K562 (cell line): ENCODE data around the gene PRSS8. TPM values are rescaled to one million over a fixed set of nuclear protein-coding genes. Genes with fewer than 3 reads are reported as not detected.

Source experiments
- AFF4 ChIP-seq: sonication (generic); formaldehyde crosslinking; IDR thresholded peaks from 2 replicates; pipeline ENCODE4 v1.8.0; 2023; ENCODE audit warnings: mild to moderate bottlenecking, missing genetic modification reagents
- E2F8 ChIP-seq: fragments of 450-650 bp; IDR thresholded peaks from 2 replicates; pipeline ENCODE4 v1.7.1; 2018; ENCODE audit warnings: mild to moderate bottlenecking, low read depth; ENCODE audit not compliant: partially characterized antibody
- FOSL1 ChIP-seq: fragments of 200-800 bp; sonication (Bioruptor generic); conservative IDR thresholded peaks from 2 replicates; pipeline ENCODE4 v1.6.1; 2016; ENCODE audit warnings: missing genetic modification characterization, missing compliant biosample characterization
- HNRNPUL1 ChIP-seq: fragments of 200-400 bp; formaldehyde crosslinking; IDR thresholded peaks from 2 replicates; pipeline ENCODE4 v1.6.1; 2017; ENCODE audit warnings: low read length
- SNRNP70 ChIP-seq: fragments of 200-400 bp; formaldehyde crosslinking; optimal IDR thresholded peaks from 2 replicates; pipeline ENCODE3; 2017; ENCODE audit warnings: low read depth, low read length
- U2AF2 ChIP-seq: fragments of 200-400 bp; formaldehyde crosslinking; optimal IDR thresholded peaks from 2 replicates; pipeline ENCODE3; 2017; ENCODE audit warnings: low read depth, mild to moderate bottlenecking, low read length
- YY1 ChIP-seq, 3 experiments: IDR thresholded peaks; 2 replicates each; pipeline ENCODE4 v1.6.1; 2011; ENCODE audit warnings: low read length in 2 of 3, mild to moderate bottlenecking in 2 of 3, moderate library complexity in 2 of 3, borderline replicate concordance in 1 of 3, control low read depth in 1 of 3, low read depth in 1 of 3; ENCODE audit not compliant: insufficient read depth in 3 of 3, insufficient replicate concordance in 2 of 3, control insufficient read depth in 1 of 3, insufficient read length in 1 of 3; ENCODE audit errors: extremely low read depth in 1 of 3
- ZBED1 ChIP-seq: IDR thresholded peaks from 2 replicates; pipeline ENCODE4 v1.6.1; 2014
- ZBTB11 ChIP-seq, 3 experiments: fragments of 200-800 bp in 1 of 3; fragments of 250-450 bp in 1 of 3; fragments of 450-650 bp in 1 of 3; sonication (Bioruptor Pico) in 1 of 3; sonication (Bioruptor generic) in 1 of 3; formaldehyde crosslinking in 1 of 3; IDR thresholded peaks; 2 replicates each; pipeline versions ENCODE4 v1.6.1 to v1.8.0; 2016 to 2022; ENCODE audit warnings: mild to moderate bottlenecking in 2 of 3, missing genetic modification characterization in 2 of 3, missing compliant biosample characterization in 1 of 3, moderate library complexity in 1 of 3
- ZNF280A ChIP-seq: fragments of 450-650 bp; IDR thresholded peaks from 2 replicates; pipeline ENCODE4 v1.6.1; 2018; ENCODE audit warnings: mild to moderate bottlenecking, low read depth; ENCODE audit not compliant: partially characterized antibody
- ZNF511 ChIP-seq: sonication (generic); formaldehyde crosslinking; IDR thresholded peaks from 2 replicates; pipeline ENCODE4 v1.8.0; 2022; ENCODE audit warnings: mild to moderate bottlenecking, missing genetic modification reagents
- polyA plus RNA-seq, 8 experiments: library from polyadenylated mRNA; depleted of rRNA in 4 of 8; stranded (reverse) in 5 of 8; unstranded in 3 of 8; fragments of >200 nt; fragmentation: Nextera tagmentation in 2 of 8; fragmentation: Illumina TruSeq in 1 of 8; extraction: Ambion mirVana in 2 of 8; extraction: Trizol in 1 of 8; gene quantifications; 2 replicates each; pipeline versions ENCODE4 v1.2.1 to v1.2.3, GENCODE V29; 2011 to 2014; ENCODE audit warnings: inconsistent platforms in 1 of 8, missing spikeins in 1 of 8
- total RNA-seq, 7 experiments: library from RNA; depleted of rRNA in 6 of 7; stranded (reverse); fragments of >200 nt in 6 of 7; fragmentation: Illumina TruSeq in 2 of 7; extraction: Trizol in 2 of 7; gene quantifications; 2 replicates each; pipeline versions ENCODE4 v1.2.1 to v1.2.3, GENCODE V29; 2011 to 2021; ENCODE audit warnings: low replicate concordance in 1 of 7

The PRSS8 gene
- total and polyA plus RNA-seq, 9 of the 15 experiments (the other 6 are each of a cell fraction or from before 2014, with no cell fraction given): 0.25 to 3.9 (median 1.3) TPM; not detected in 1

GRCh38 chr16:31117384-31118222 is 17.9 kb downstream of the PRSS8 start, which contains the start of gene KAT8 (continued):
- TF ChIP-seq E2F8 (peak; percentile 81), YY1 (IDR thresholded peaks at IDR 0.05; ENCODE audit: borderline replicate concordance in 1 of 3, control insufficient read depth in 1 of 3, extremely low read depth in 1 of 3, insufficient read depth in 3 of 3, insufficient read length in 1 of 3, insufficient replicate concordance in 2 of 3, low read depth in 1 of 3, low read length in 2 of 3) (peak; percentile 75 to 97 (median 93)), HNRNPUL1 (no peak), ZBTB11 (CRISPR knock-in tag; IDR thresholded peaks at IDR 0.05) (peak in 1 of 3 experiments; percentile 86; a peak in 2 of 6 replicates), FOSL1 (0 out of 2 replicates have a peak, but pooled peaks have one; percentile 25), ZNF511 (peak; percentile 58; the same call in 1 of the 2 replicates), ZBED1 (no peak), AFF4 (CRISPR knock-in tag) (no peak; the same call in 1 of the 2 replicates), ZNF280A (no peak), U2AF2 (no peak), SNRNP70 (no peak)
